ENCODE measurements around the gene TMEM182.

TMEM182 gene

GRCh38 chr2:102797486-102797885 lies 35.7 kb downstream of the TMEM182 start:
- no peak overlapping the region for H3K4me3 ChIP-seq (ENCODE audit: low read depth, low read length)
- no peak for TF ChIP-seq POLR2A (IDR thresholded peaks at IDR 0.05; ENCODE audit: extremely low read depth, insufficient read length)
- TF ChIP-seq CTCF (IDR thresholded peaks at IDR 0.05; ENCODE audit: low read depth, low read length), result no peak
- no peak for TF ChIP-seq MYC (IDR thresholded peaks at IDR 0.05; ENCODE audit: low read depth, low read length)
- no peak for TF ChIP-seq MAX (IDR thresholded peaks at IDR 0.05; ENCODE audit: low read depth, low read length)
- no peak for DNase-seq (ENCODE audit: low read depth)

- H3K4me3 ChIP-seq (ENCODE audit: low read depth, low read length), result no peak overlapping the region
- no peak for DNase-seq (ENCODE audit: low read depth)
- TF ChIP-seq MAX (IDR thresholded peaks at IDR 0.05; ENCODE audit: low read depth, low read length), result no peak
- no peak for TF ChIP-seq POLR2A (IDR thresholded peaks at IDR 0.05; ENCODE audit: extremely low read depth, insufficient read length)
- no peak for TF ChIP-seq CTCF (IDR thresholded peaks at IDR 0.05; ENCODE audit: low read depth, low read length)
- no peak for TF ChIP-seq MYC (IDR thresholded peaks at IDR 0.05; ENCODE audit: low read depth, low read length)
Measured at GRCh38 chr2:102798181-102798580, 36.4 kb downstream of the TMEM182 start.

- peak; percentile 47 for DNase-seq (ENCODE audit: low read depth)
- H3K4me3 ChIP-seq (ENCODE audit: low read depth, low read length), result no peak overlapping the region
- TF ChIP-seq MAX (IDR thresholded peaks at IDR 0.05; ENCODE audit: low read depth, low read length) (no peak), CTCF (IDR thresholded peaks at IDR 0.05; ENCODE audit: low read depth, low read length) (no peak)
Measured at GRCh38 chr2:102801098-102801718, 39.4 kb downstream of the TMEM182 start.

GRCh38 chr2:102801858-102802699 lies 40.2 kb downstream of the TMEM182 start:
- DNase-seq (ENCODE audit: low read depth), result no peak
- TF ChIP-seq MYC (IDR thresholded peaks at IDR 0.05; ENCODE audit: low read depth, low read length) (no peak), POLR2A (IDR thresholded peaks at IDR 0.05; ENCODE audit: extremely low read depth, insufficient read length) (no peak), MAX (IDR thresholded peaks at IDR 0.05; ENCODE audit: low read depth, low read length) (no peak), CTCF (IDR thresholded peaks at IDR 0.05; ENCODE audit: low read depth, low read length) (no peak)

GRCh38 chr2:102803041-102803896 lies 41.4 kb downstream of the TMEM182 start:
- DNase-seq (ENCODE audit: low read depth), result peak; percentile 65
- TF ChIP-seq CTCF (IDR thresholded peaks at IDR 0.05; ENCODE audit: low read depth, low read length), result no peak
- no peak for TF ChIP-seq MAX (IDR thresholded peaks at IDR 0.05; ENCODE audit: low read depth, low read length)
- no peak for TF ChIP-seq MYC (IDR thresholded peaks at IDR 0.05; ENCODE audit: low read depth, low read length)
- no peak for TF ChIP-seq POLR2A (IDR thresholded peaks at IDR 0.05; ENCODE audit: extremely low read depth, insufficient read length)
- H3K4me3 ChIP-seq (ENCODE audit: low read depth, low read length), result no peak overlapping the region

More at GRCh38 chr2:102801858-102802699, 40.2 kb downstream of the TMEM182 start:
- no peak overlapping the region for H3K4me3 ChIP-seq (ENCODE audit: low read depth, low read length)

Data from NB4 (cell line).